Trophoblast cell (in vitro differentiated cells and primary cell): ENCODE measurements around the gene FAM120A.

Source experiments
- DNase-seq, 2 donors: peaks; one replicate each; pipeline ENCODE4 v3.0.0-alpha.2; 2016
- H2AFZ ChIP-seq: 2 replicates; pipeline ENCODE4 v1.6.1; 2013; ENCODE audit warnings: low read length, moderate library complexity, mild to moderate bottlenecking; ENCODE audit not compliant: insufficient read depth, poor library complexity
- H2AK5ac ChIP-seq: 2 replicates; pipeline ENCODE4 v1.6.1; 2013; ENCODE audit warnings: mild to moderate bottlenecking, low read length
- H2BK120ac ChIP-seq: 2 replicates; pipeline ENCODE4 v1.6.1; 2013; ENCODE audit warnings: low read length, mild to moderate bottlenecking, moderate library complexity; ENCODE audit not compliant: insufficient read depth, poor library complexity
- H2BK12ac ChIP-seq: 2 replicates; pipeline ENCODE4 v1.6.1; 2013; ENCODE audit warnings: mild to moderate bottlenecking, low read length, moderate library complexity
- H2BK5ac ChIP-seq: 2 replicates; pipeline ENCODE4 v1.6.1; 2013; ENCODE audit warnings: low read length, low read depth, moderate library complexity, mild to moderate bottlenecking; ENCODE audit not compliant: poor library complexity
- H3K14ac ChIP-seq: 2 replicates; pipeline ENCODE4 v1.6.1; 2013; ENCODE audit warnings: mild to moderate bottlenecking, low read length
- H3K18ac ChIP-seq: 2 replicates; pipeline ENCODE4 v1.6.1; 2013; ENCODE audit warnings: mild to moderate bottlenecking, low read length
- H3K23ac ChIP-seq: 2 replicates; pipeline ENCODE4 v1.6.1; 2013; ENCODE audit warnings: low read length
- H3K27ac ChIP-seq: 2 replicates; pipeline ENCODE4 v1.5.1; 2013; ENCODE audit warnings: low read depth, mild to moderate bottlenecking, inconsistent platforms, low read length, moderate library complexity
- H3K27me3 ChIP-seq: 2 replicates; pipeline ENCODE4 v1.6.1; 2013; ENCODE audit warnings: inconsistent platforms, mild to moderate bottlenecking, low read length, moderate library complexity; ENCODE audit not compliant: insufficient read depth
- H3K36me3 ChIP-seq, 2 experiments: 1 replicate in 1 of 2; 2 replicates in 1 of 2; pipeline ENCODE4 v1.6.1; 2013; ENCODE audit warnings: low read length in 2 of 2, mild to moderate bottlenecking in 2 of 2, moderate library complexity in 1 of 2; ENCODE audit not compliant: insufficient read depth in 2 of 2, control insufficient read depth in 1 of 2
- H3K4ac ChIP-seq: 2 replicates; pipeline ENCODE4 v1.6.1; 2013; ENCODE audit warnings: low read depth, mild to moderate bottlenecking, low read length, moderate library complexity
- H3K4me1 ChIP-seq, 2 experiments: 1 replicate in 1 of 2; 2 replicates in 1 of 2; pipeline ENCODE4 v1.6.1; 2013; ENCODE audit warnings: low read length in 2 of 2, mild to moderate bottlenecking in 2 of 2, moderate library complexity in 1 of 2; ENCODE audit not compliant: insufficient read depth in 2 of 2, control insufficient read depth in 1 of 2
- H3K4me2 ChIP-seq: 2 replicates; pipeline ENCODE4 v1.6.1; 2013; ENCODE audit warnings: inconsistent platforms, mild to moderate bottlenecking, low read length, moderate library complexity
- H3K4me3 ChIP-seq: 2 replicates; pipeline ENCODE4 v1.5.1; 2013; ENCODE audit warnings: mild to moderate bottlenecking, low read depth, low read length, inconsistent platforms
- H3K79me1 ChIP-seq: one replicate; pipeline ENCODE4 v1.6.1; 2013; ENCODE audit warnings: low read length
- H3K79me2 ChIP-seq: 2 replicates; pipeline ENCODE4 v1.6.1; 2013; ENCODE audit warnings: low read length, mild to moderate bottlenecking; ENCODE audit not compliant: control insufficient read depth, insufficient read depth, poor library complexity
- H3K9ac ChIP-seq: 2 replicates; pipeline ENCODE4 v1.6.1; 2013; ENCODE audit warnings: mild to moderate bottlenecking, low read length
- H3K9me3 ChIP-seq: 2 replicates; pipeline ENCODE4 v1.6.1; 2013; ENCODE audit warnings: low read depth, mild to moderate bottlenecking, control low read depth, inconsistent platforms, low read length; ENCODE audit not compliant: insufficient read depth
- H4K12ac ChIP-seq: 2 replicates; pipeline ENCODE4 v1.6.1; 2013; ENCODE audit warnings: low read depth, mild to moderate bottlenecking, low read length, moderate library complexity
- H4K8ac ChIP-seq: 2 replicates; pipeline ENCODE4 v1.6.1; 2013; ENCODE audit warnings: low read depth, mild to moderate bottlenecking, low read length, moderate library complexity
- H4K91ac ChIP-seq: one replicate; pipeline ENCODE4 v1.6.1; 2013; ENCODE audit warnings: low read depth, mild to moderate bottlenecking, low read length, moderate library complexity
- WGBS: extraction: QIAGEN DNeasy Blood & Tissue Kit; methylation state at CpG from one replicate; pipeline ENCODE4 v1.1.7; 2013; ENCODE audit warnings: missing lambda C conversion rate; ENCODE audit not compliant: insufficient read length, insufficient coverage; ENCODE audit errors: extremely low coverage; 5-methylcytosine and 5-hydroxymethylcytosine counted together

The FAM120A gene

DNA sequence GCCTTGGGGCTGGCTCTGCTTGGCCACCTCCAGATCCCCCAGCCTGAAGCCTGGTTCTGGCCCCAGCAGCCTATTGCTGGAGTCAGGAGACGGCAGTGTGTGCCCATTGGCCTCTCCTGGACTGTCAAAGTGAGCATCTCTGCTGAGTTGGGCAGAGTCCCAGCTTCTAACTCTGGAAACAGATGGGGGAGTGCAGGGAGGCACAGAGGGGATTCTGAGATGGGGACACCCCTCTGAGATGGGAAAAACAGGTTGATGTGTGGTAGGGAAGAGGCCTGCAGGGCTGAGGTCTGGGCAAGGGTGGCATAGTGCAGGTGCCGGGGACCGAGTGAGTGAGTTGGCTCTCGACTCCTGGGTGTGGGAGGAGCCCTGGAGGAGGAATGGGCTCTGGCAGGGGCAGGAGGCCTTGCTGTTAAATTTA lies 152.4 kb downstream of the FAM120A start:
- H3K18ac ChIP-seq, result no peak overlapping the region
- H3K14ac ChIP-seq, result no peak overlapping the region
- H3K9me3 ChIP-seq, result peaks cover 6% of the 10 kb centered on the region
- no peak overlapping the region for H2BK12ac ChIP-seq
- no peak overlapping the region for H3K4me2 ChIP-seq
- no peak for DNase-seq
- H3K27me3 ChIP-seq, result no peaks in the 10 kb centered on the region
- H3K4me1 ChIP-seq, result peaks cover 0 to 7% of the 10 kb centered on the region in 2 experiments
- no peak overlapping the region for H3K9ac ChIP-seq
- no peak overlapping the region for H4K8ac ChIP-seq
- H2AFZ ChIP-seq, result no peak overlapping the region
- H3K4me3 ChIP-seq, result no peak overlapping the region
- WGBS, result no CpG with 5 or more reads among the region's 4 CpGs
- no peak overlapping the region for H3K23ac ChIP-seq
- H3K36me3 ChIP-seq, result peaks cover 0 to 2% of the 10 kb centered on the region in 2 experiments
- no peak overlapping the region for H4K12ac ChIP-seq
- no peak overlapping the region for H2BK120ac ChIP-seq
- H3K27ac ChIP-seq, result no peak overlapping the region
- H4K91ac ChIP-seq, result no peak overlapping the region
- no peaks in the 10 kb centered on the region for H3K79me1 ChIP-seq
- no peak overlapping the region for H3K4ac ChIP-seq
- H2BK5ac ChIP-seq, result no peak overlapping the region
- H2AK5ac ChIP-seq, result no peak overlapping the region
- no peaks in the 10 kb centered on the region for H3K79me2 ChIP-seq

DNA sequence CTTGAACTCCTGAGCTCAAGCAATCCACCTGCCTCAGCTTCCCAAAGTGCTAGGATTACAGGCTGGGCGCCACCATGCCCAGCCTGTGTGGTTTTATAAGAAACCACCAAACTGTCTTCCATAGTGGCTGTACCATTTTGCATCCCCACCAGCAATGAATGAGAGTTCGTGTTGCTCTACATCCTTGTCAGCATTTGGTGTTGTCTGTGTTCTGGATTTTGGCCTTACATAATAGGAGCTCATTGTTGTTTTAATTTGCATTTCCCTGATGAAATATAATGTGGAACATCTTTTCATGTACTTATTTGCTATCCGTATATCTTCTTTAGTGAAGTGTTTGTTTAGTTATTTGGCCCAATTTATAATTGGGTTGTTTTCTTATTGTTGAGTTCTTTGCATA lies 154.7 kb downstream of the FAM120A start:
- no peak overlapping the region for H3K27ac ChIP-seq
- H3K27me3 ChIP-seq, result no peaks in the 10 kb centered on the region
- no CpG with 5 or more reads among the region's 3 CpGs for WGBS

DNA sequence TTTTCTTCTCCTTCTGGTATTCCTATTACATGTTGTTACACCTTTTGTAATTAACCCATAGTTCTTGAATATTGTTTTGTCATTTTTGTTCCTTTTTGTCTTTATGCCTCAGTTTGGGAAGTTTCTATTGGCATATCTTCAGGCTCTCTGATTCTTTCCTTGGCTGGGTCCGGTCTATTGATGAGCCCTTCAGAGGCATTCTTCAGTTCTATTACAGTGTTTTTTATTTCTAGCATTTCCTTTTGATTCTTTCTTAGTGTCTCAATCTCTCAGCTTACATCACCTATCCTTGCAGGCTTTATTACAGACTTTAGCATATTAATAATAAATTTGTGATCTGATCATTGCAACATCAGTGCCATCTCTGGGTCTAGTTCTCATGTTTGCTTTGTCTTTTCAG lies 158.7 kb downstream of the FAM120A start:
- no peak for DNase-seq
- WGBS, result no CpG with 5 or more reads among the region's 1 CpG

More for the DNA sequence above, 154.7 kb downstream of the FAM120A start:
- Histone ChIP-seq H3K9ac (no peak overlapping the region), H3K36me3 (peaks cover 0 to 3% of the 10 kb centered on the region in 2 experiments), H3K4me3 (no peak overlapping the region), H3K79me2 (no peaks in the 10 kb centered on the region), H2AK5ac (no peak overlapping the region), H4K12ac (no peak overlapping the region), H3K79me1 (no peaks in the 10 kb centered on the region), H4K91ac (no peak overlapping the region), H3K23ac (no peak overlapping the region), H3K4me2 (no peak overlapping the region), H2BK120ac (no peak overlapping the region), H4K8ac (no peak overlapping the region), H2BK12ac (no peak overlapping the region), H2AFZ (no peak overlapping the region), H2BK5ac (no peak overlapping the region), H3K14ac (no peak overlapping the region), H3K9me3 (no peaks in the 10 kb centered on the region), H3K4me1 (no peaks in the 10 kb centered on the region), H3K4ac (no peak overlapping the region), H3K18ac (no peak overlapping the region)
- no peak for DNase-seq

DNA sequence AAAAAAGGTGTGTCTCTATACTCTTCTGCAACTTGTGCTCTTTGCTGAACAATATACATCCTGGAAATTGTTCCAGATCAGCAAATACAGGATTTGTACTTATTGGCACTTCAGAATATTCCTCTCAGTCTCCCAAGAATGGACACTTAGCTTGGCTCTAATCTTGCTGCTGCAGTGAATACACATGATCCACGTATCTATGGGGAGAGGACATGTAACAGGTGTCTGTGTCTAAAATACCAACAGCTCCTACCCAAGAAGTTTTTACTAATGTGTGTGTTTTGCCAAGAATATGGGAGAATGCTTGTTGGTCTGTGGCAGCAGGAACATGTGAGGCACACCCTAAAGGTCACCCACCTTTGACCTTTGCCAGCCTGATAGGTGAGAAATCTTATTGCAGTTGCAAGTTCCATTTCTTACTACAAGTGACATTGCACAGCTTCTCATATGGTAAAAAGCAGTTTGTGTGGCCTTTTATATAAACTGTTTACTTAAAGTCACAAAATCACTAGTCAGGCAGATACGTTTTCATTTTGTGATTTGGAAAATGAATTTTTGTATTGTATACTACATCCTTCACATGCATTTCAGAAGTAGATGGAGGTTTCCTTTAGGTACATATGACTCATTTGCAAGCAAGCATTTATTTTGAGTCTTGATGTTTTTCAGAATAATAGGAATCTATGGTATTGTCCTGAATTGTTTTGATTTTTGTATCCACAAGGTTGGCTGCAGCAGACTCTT lies 160.7 kb downstream of the FAM120A start:
- Histone ChIP-seq H2BK120ac (no peak overlapping the region), H3K27me3 (no peaks in the 10 kb centered on the region), H3K9ac (no peak overlapping the region), H4K8ac (no peak overlapping the region), H3K79me1 (no peaks in the 10 kb centered on the region), H3K4me3 (no peak overlapping the region), H4K91ac (no peak overlapping the region), H4K12ac (no peak overlapping the region), H3K4ac (no peak overlapping the region), H2BK12ac (no peak overlapping the region), H2BK5ac (no peak overlapping the region), H3K18ac (no peak overlapping the region), H3K23ac (no peak overlapping the region), H3K4me1 (no peaks in the 10 kb centered on the region), H3K36me3 (peaks cover 0 to 3% of the 10 kb centered on the region in 2 experiments), H2AFZ (no peak overlapping the region), H3K14ac (no peak overlapping the region), H3K79me2 (no peaks in the 10 kb centered on the region), H3K9me3 (no peaks in the 10 kb centered on the region), H2AK5ac (no peak overlapping the region), H3K4me2 (no peak overlapping the region), H3K27ac (no peak overlapping the region)
- no peak for DNase-seq
- WGBS, result no CpG with 5 or more reads among the region's 2 CpGs

More for the DNA sequence above, 158.7 kb downstream of the FAM120A start:
- H3K14ac ChIP-seq, result no peak overlapping the region
- no peak overlapping the region for H2AK5ac ChIP-seq
- H3K9me3 ChIP-seq, result no peaks in the 10 kb centered on the region
- H3K79me1 ChIP-seq, result no peaks in the 10 kb centered on the region
- no peak overlapping the region for H3K4ac ChIP-seq
- H3K4me2 ChIP-seq, result no peak overlapping the region
- no peaks in the 10 kb centered on the region for H3K27me3 ChIP-seq
- H2BK120ac ChIP-seq, result no peak overlapping the region
- H3K36me3 ChIP-seq, result peaks cover 0 to 3% of the 10 kb centered on the region in 2 experiments
- no peak overlapping the region for H3K23ac ChIP-seq
- H3K4me3 ChIP-seq, result no peak overlapping the region
- no peak overlapping the region for H4K8ac ChIP-seq
- no peak overlapping the region for H2BK12ac ChIP-seq
- H3K9ac ChIP-seq, result no peak overlapping the region
- H2BK5ac ChIP-seq, result no peak overlapping the region
- H2AFZ ChIP-seq, result no peak overlapping the region
- H3K18ac ChIP-seq, result no peak overlapping the region
- H3K4me1 ChIP-seq, result no peaks in the 10 kb centered on the region
- no peak overlapping the region for H4K91ac ChIP-seq
- H4K12ac ChIP-seq, result no peak overlapping the region
- no peaks in the 10 kb centered on the region for H3K79me2 ChIP-seq
- H3K27ac ChIP-seq, result no peak overlapping the region
